Body of pancreas (tissue), 4 donors: ENCODE measurements around the gene SHH. TPM values are rescaled to one million over a fixed set of nuclear protein-coding genes. Genes with fewer than 3 reads are reported as not detected.

ENCODE experiments used
- ATAC-seq: fragments of 150-250 bp; one replicate; pipeline ENCODE4 v1.9.1; 2016
- DNase-seq, 4 donors: peaks; one replicate each; pipeline ENCODE4 v3.0.0-alpha.2; 2019
- H3K27ac ChIP-seq, 4 donors: fragments of 200-600 bp; sonication (generic); 1 replicate in 3 of 4; 2 replicates in 1 of 4; pipeline versions ENCODE4 v1.5.1 to v1.6.1; 2016 to 2019; ENCODE audit warnings: mild to moderate bottlenecking in 1 of 4, mixed read lengths in 1 of 4, moderate library complexity in 1 of 4
- H3K27me3 ChIP-seq, 2 donors: fragments of 200-600 bp; sonication (generic); one replicate each; pipeline ENCODE4 v1.6.0; 2016; ENCODE audit warnings: mild to moderate bottlenecking in 1 of 2
- H3K36me3 ChIP-seq, 2 donors: fragments of 200-600 bp; sonication (generic); replicated peaks in 1 of 2; 2 replicates each; pipeline ENCODE4 v1.5.1; 2016; ENCODE audit warnings: low read depth in 2 of 2; ENCODE audit not compliant: insufficient read depth in 1 of 2
- H3K4me1 ChIP-seq: fragments of 200-600 bp; sonication (generic); one replicate; pipeline ENCODE4 v1.6.0; 2016
- H3K4me3 ChIP-seq, 2 donors: fragments of 200-600 bp; sonication (generic); 1 replicate in 1 of 2; 2 replicates in 1 of 2; pipeline ENCODE4 v1.5.1; 2016 to 2019
- H3K9me3 ChIP-seq, 3 donors: fragments of 200-600 bp; sonication (generic); 1 replicate in 2 of 3; 2 replicates in 1 of 3; pipeline ENCODE4 v1.5.1; 2016
- CTCF ChIP-seq, 7 experiments: fragments of 450-650 bp in 4 of 7; fragments of 200-600 bp in 3 of 7; sonication (generic) in 3 of 7; IDR thresholded peaks; one replicate each; pipeline ENCODE4 v1.5.1; 2016 to 2019; ENCODE audit warnings: antibody characterized with exemption in 7 of 7
- POLR2A ChIP-seq, 3 donors: fragments of 450-650 bp; IDR thresholded peaks; one replicate each; pipeline ENCODE4 v1.6.1; 2016; ENCODE audit warnings: antibody characterized with exemption in 3 of 3, mild to moderate bottlenecking in 2 of 3
- WGBS, 2 donors: methylation state at CpG; one replicate each; pipeline ENCODE4 v1.1.5; 2017; 5-methylcytosine and 5-hydroxymethylcytosine counted together
- intact Hi-C: fragments of 100-400 bp; cut with DNase I; formaldehyde crosslinking; loops from one replicate; pipeline ENCODE4 v1.15.1; 2023
- total RNA-seq, 2 donors: library from RNA; depleted of rRNA; stranded (reverse); fragments of >200 nt; gene quantifications; one replicate each; pipeline ENCODE4 v1.1.0, GENCODE V29; 2016

Gene SHH
- total RNA-seq, 2 donors from 2014 or later, result 0.33 to 0.78 TPM

DNA sequence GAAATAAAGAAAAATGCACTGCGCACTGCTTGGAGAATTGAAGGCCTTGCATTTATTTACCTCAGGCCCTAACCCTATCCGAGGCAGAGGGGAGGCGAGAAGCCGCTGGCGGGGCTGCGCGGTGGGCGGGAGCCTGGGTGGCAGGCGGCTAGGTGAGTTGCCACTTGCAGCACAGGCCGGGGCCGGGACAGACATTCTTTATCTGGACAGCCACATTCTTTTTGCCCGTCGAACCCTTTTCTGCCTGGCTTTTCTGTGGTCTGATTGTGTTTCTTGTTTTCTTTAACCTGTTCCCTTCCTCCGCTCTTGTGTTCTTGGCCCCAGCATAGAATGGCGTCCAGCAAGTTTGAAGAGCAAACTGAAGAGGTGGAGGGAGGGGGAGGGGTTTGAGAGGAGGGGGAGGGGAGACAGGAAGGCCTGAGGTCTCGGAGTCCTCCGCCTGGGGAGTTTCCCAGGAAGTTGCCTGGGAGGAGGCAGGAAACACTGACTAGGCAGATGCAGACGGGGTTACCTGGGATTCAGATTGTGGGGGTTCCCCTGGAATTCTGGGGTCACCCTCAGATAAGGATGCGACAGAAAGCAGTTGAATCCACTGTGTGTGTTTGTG, 5.1 kb downstream of the SHH start:
- DNase-seq, result no peak
- intact Hi-C loops, result no loop called here
- WGBS, 2 donors, result 34 to 46% methylated on average over 19 of the region's 19 CpGs

DNA sequence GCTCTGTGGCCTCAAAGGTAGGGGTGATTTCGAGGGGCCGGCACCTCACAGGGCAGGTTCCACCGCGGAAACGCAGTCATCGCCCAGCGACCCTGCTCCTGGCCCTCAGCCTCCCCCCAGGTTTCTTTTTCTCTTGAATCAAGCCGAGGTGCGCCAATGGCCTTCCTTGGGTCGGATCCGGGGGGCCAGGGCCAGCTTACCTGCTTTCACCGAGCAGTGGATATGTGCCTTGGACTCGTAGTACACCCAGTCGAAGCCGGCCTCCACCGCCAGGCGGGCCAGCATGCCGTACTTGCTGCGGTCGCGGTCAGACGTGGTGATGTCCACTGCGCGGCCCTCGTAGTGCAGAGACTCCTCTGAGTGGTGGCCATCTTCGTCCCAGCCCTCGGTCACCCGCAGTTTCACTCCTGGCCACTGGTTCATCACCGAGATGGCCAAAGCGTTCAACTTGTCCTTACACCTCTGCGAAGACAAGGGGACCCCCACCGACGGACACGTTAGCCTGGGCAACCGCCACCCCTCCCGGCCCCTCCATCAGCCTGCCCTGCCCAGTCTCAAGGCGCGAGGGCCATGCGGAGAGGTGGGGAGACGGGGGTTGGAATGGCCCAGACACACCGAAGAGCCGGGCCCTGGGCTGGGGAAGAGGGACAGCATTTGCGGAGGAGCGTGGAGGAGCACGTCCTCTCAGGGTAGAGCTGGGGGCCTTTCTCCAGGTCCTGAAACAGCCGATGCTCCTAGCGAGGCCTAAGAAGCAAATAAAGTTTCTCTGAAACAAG, 6.0 kb downstream of the SHH start:
- no peak for ATAC-seq
- no peak for TF ChIP-seq POLR2A (IDR thresholded peaks at IDR 0.05)
- no peak for TF ChIP-seq CTCF (IDR thresholded peaks at IDR 0.05)
- DNase-seq, result no peak
- 20 to 63% methylated on average over 19 to 47 of the region's 47 CpGs for WGBS, 2 donors
- H3K27me3 ChIP-seq, result peaks cover 0 to 28% of the 10 kb centered on the region in 2 donors
- no peak overlapping the region for H3K27ac ChIP-seq
- intact Hi-C loops, result no loop called here
- no peaks in the 10 kb centered on the region for H3K9me3 ChIP-seq
- H3K4me3 ChIP-seq, result no peak overlapping the region
- H3K36me3 ChIP-seq, result no peaks in the 10 kb centered on the region
- peaks cover 62% of the 10 kb centered on the region for H3K4me1 ChIP-seq

More for the DNA sequence above, 5.1 kb downstream of the SHH start:
- H3K9me3 ChIP-seq, result no peaks in the 10 kb centered on the region
- TF ChIP-seq CTCF (IDR thresholded peaks at IDR 0.05), result no peak
- TF ChIP-seq POLR2A (IDR thresholded peaks at IDR 0.05), result no peak
- H3K27ac ChIP-seq, result no peak overlapping the region
- peaks cover 0 to 25% of the 10 kb centered on the region in 2 donors for H3K27me3 ChIP-seq
- no peak for ATAC-seq
- H3K36me3 ChIP-seq, result no peaks in the 10 kb centered on the region
- no peak overlapping the region for H3K4me3 ChIP-seq
- H3K4me1 ChIP-seq, result peaks cover 69% of the 10 kb centered on the region

DNA sequence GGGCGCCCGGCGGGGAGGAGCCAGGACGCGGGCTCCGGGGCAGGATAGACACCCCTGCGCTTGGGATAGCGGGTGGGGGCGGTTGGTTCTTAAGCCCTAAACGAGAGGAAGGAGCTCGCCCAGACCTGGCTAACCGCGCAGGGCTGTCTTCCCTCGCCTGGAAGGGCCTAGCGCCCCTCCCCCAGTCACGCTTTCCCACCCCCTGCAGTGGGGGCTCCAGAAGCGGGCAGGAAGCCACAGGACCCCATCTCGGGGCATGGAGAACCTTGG, 6.5 kb downstream of the SHH start:
- Histone ChIP-seq H3K27ac (no peak overlapping the region), H3K4me3 (no peak overlapping the region), H3K27me3 (peaks cover 0 to 31% of the 10 kb centered on the region in 2 donors), H3K4me1 (peaks cover 62% of the 10 kb centered on the region), H3K9me3 (no peaks in the 10 kb centered on the region), H3K36me3 (no peaks in the 10 kb centered on the region)
- TF ChIP-seq POLR2A (IDR thresholded peaks at IDR 0.05) (no peak), CTCF (IDR thresholded peaks at IDR 0.05) (no peak)
- intact Hi-C loops, result no loop called here
- WGBS, 2 donors, result 3% methylated on average over 18 of the region's 18 CpGs; no CpG with 5 or more reads in 1 of the 2 donors
- no peak for ATAC-seq
- DNase-seq, result no peak

GRCh38 chr7:155804897-155805825, 7.1 kb downstream of the SHH start:
- Histone ChIP-seq H3K4me1 (peaks cover 58% of the 10 kb centered on the region), H3K27ac (no peak overlapping the region), H3K27me3 (peaks cover 0 to 28% of the 10 kb centered on the region in 2 donors), H3K36me3 (no peaks in the 10 kb centered on the region), H3K4me3 (no peak overlapping the region), H3K9me3 (no peaks in the 10 kb centered on the region)
- ATAC-seq (peak; percentile 61), DNase-seq (peak; percentile 23 to 66 (median 49))
- TF ChIP-seq POLR2A (IDR thresholded peaks at IDR 0.05), result no peak
- TF ChIP-seq CTCF (IDR thresholded peaks at IDR 0.05), result peak in 4 of 7 experiments; percentile 17 to 62 (median 44)
- intact Hi-C loops, result no loop called here
- WGBS, 2 donors, result 1% methylated on average over 34 to 82 of the region's 91 CpGs
